H1 (cell line): ENCODE data around the gene SPDYE2.
"Not testable (repeated sequence)": the region's sequence is repeated elsewhere in the genome, so short reads cannot be mapped to it uniquely, and the experiment has no call there.

Source experiments
- BCL11A ChIP-seq, 2 experiments: IDR thresholded peaks; one replicate each; pipeline ENCODE4 v1.6.1; 2011; ENCODE audit warnings: low read depth in 2 of 2, low read length in 2 of 2, mild to moderate bottlenecking in 2 of 2
- CEBPB ChIP-seq: IDR thresholded peaks from 2 replicates; pipeline ENCODE4 v1.6.1; 2012; ENCODE audit warnings: low read depth, low read length
- CHD2 ChIP-seq: IDR thresholded peaks from 2 replicates; pipeline ENCODE4 v1.6.1; 2012; ENCODE audit warnings: low read length, improper control_type of control experiment
- EZH2 ChIP-seq: fragments of 200-600 bp; sonication (generic); IDR thresholded peaks from 2 replicates; pipeline ENCODE4 v1.7.1; 2012; ENCODE audit warnings: low read depth, mild to moderate bottlenecking, moderate library complexity, low read length, inconsistent platforms; ENCODE audit not compliant: severe bottlenecking
- GABPA ChIP-seq: IDR thresholded peaks from 2 replicates; pipeline ENCODE4 v1.6.1; 2011; ENCODE audit warnings: mild to moderate bottlenecking, low read length, moderate library complexity, borderline replicate concordance; ENCODE audit not compliant: insufficient read depth
- PHF8 ChIP-seq: fragments of 200-600 bp; sonication (generic); conservative IDR thresholded peaks from 2 replicates; pipeline ENCODE4 v1.7.1; 2012; ENCODE audit warnings: low read depth, mild to moderate bottlenecking, inconsistent platforms, low read length, moderate library complexity
- POLR2A ChIP-seq, 2 experiments: IDR thresholded peaks; 1 replicate in 1 of 2; 2 replicates in 1 of 2; pipeline ENCODE4 v1.6.1; 2011; ENCODE audit warnings: low read depth in 2 of 2, low read length in 2 of 2, mild to moderate bottlenecking in 2 of 2; ENCODE audit errors: control extremely low read depth in 1 of 2
- RNF2 ChIP-seq: fragments of 200-900, 300-1000 bp; sonication (generic); IDR thresholded peaks from 2 replicates; pipeline ENCODE4 v1.7.1; 2016; ENCODE audit warnings: borderline replicate concordance, low read depth, mild to moderate bottlenecking, antibody characterized with exemption, low read length; ENCODE audit not compliant: poor library complexity, severe bottlenecking; ENCODE audit errors: missing control alignments
- SIRT6 ChIP-seq: IDR thresholded peaks from one replicate; pipeline ENCODE4 v1.7.1; 2012; ENCODE audit warnings: low read length, inconsistent platforms
- SIX5 ChIP-seq: IDR thresholded peaks from 2 replicates; pipeline ENCODE4 v1.6.1; 2011; ENCODE audit warnings: mild to moderate bottlenecking, low read depth, low read length
- TF ChIP-seq, protein P1 (sequence below): IDR thresholded peaks from 2 replicates; pipeline ENCODE4 v1.6.1; 2011; ENCODE audit warnings: low read length, improper control_type of control experiment
- TF ChIP-seq, protein P2 (sequence below), 3 experiments: IDR thresholded peaks; 1 replicate in 2 of 3; 2 replicates in 1 of 3; pipeline versions ENCODE4 v1.5.1 to v1.6.1; 2011; ENCODE audit warnings: low read length in 3 of 3, mild to moderate bottlenecking in 3 of 3, inconsistent platforms in 2 of 3, low read depth in 1 of 3, moderate library complexity in 1 of 3; ENCODE audit not compliant: insufficient read depth in 1 of 3; ENCODE audit errors: control extremely low read depth in 1 of 3

DNA sequence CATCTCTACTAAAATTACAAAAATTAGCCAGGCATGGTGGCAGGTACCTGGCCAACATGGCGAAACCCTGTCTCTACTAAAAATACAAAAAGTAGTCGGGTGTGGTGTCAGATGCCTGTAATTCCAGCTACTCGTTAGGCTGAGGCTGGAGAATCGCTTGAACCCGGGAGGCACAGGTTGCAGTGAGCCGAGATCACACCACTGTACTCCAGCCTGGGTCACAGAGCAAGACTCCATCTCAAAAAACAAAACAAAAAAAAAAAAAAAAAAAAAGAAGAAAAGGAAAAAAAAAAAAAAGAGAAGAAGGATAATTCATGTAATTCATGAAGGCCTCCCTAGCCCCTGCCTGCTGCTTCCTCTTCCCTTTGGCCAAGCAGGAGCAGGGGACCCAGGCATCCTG, 10.4 kb upstream of the SPDYE2 start:
- TF ChIP-seq RNF2; SIRT6; SIX5; POLR2A (IDR thresholded peaks at IDR 0.05; ENCODE audit: control extremely low read depth in 1 of 2, low read depth in 2 of 2, low read length in 2 of 2); CEBPB; CHD2; BCL11A (IDR thresholded peaks at IDR 0.05; ENCODE audit: low read depth in 2 of 2, low read length in 2 of 2); PHF8; EZH2; GABPA: not testable (repeated sequence)
- TF ChIP-seq, protein P1, sequence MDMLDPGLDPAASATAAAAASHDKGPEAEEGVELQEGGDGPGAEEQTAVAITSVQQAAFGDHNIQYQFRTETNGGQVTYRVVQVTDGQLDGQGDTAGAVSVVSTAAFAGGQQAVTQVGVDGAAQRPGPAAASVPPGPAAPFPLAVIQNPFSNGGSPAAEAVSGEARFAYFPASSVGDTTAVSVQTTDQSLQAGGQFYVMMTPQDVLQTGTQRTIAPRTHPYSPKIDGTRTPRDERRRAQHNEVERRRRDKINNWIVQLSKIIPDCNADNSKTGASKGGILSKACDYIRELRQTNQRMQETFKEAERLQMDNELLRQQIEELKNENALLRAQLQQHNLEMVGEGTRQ: not testable (repeated sequence)
- TF ChIP-seq, protein P2, sequence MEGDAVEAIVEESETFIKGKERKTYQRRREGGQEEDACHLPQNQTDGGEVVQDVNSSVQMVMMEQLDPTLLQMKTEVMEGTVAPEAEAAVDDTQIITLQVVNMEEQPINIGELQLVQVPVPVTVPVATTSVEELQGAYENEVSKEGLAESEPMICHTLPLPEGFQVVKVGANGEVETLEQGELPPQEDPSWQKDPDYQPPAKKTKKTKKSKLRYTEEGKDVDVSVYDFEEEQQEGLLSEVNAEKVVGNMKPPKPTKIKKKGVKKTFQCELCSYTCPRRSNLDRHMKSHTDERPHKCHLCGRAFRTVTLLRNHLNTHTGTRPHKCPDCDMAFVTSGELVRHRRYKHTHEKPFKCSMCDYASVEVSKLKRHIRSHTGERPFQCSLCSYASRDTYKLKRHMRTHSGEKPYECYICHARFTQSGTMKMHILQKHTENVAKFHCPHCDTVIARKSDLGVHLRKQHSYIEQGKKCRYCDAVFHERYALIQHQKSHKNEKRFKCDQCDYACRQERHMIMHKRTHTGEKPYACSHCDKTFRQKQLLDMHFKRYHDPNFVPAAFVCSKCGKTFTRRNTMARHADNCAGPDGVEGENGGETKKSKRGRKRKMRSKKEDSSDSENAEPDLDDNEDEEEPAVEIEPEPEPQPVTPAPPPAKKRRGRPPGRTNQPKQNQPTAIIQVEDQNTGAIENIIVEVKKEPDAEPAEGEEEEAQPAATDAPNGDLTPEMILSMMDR (IDR thresholded peaks at IDR 0.05; ENCODE audit: control extremely low read depth in 1 of 3, insufficient read depth in 1 of 3, low read depth in 1 of 3, low read length in 3 of 3): not testable (repeated sequence)
